C4-2B (cell line): ENCODE data around the gene COL9A1.
A peak's percentile ranks its signal among the peaks of the same experiment; 100 is the strongest.
"Not testable (repeated sequence)": the region's sequence is repeated elsewhere in the genome, so short reads cannot be mapped to it uniquely, and the experiment has no call there.

Experiments used
- H3K27ac ChIP-seq: fragments of 450-650 bp; 2 replicates; pipeline ENCODE4 v1.5.1; 2017
- ZFX ChIP-seq: fragments of 450-650 bp; IDR thresholded peaks from 2 replicates; pipeline ENCODE4 v1.6.1; 2017
- TF ChIP-seq, protein P1 (sequence below): fragments of 450-650 bp; conservative IDR thresholded peaks from 2 replicates; pipeline ENCODE4 v1.5.1; 2017; ENCODE audit warnings: mild to moderate bottlenecking

COL9A1 gene

DNA sequence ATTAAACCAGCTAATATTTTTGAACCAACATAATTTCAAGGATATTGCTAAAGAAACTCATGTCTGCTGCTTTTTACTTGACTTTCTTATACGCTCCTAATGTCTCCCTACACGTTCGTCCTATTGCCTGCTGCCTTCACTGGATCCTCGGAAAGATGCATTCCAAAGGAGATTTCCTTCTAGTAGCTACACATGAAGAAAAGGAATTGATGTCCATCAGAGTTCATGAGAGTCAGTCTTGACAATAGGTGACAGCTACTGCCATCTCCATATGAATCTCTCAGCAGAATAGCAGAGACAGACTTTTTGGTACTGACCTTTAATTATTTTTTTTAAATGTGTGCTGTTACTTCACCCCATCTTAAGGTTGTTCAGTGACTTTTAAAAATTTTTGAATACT, 24.2 kb upstream of the COL9A1 start:
- no peak overlapping the region for H3K27ac ChIP-seq
- no peak for TF ChIP-seq ZFX
- TF ChIP-seq, protein P1, sequence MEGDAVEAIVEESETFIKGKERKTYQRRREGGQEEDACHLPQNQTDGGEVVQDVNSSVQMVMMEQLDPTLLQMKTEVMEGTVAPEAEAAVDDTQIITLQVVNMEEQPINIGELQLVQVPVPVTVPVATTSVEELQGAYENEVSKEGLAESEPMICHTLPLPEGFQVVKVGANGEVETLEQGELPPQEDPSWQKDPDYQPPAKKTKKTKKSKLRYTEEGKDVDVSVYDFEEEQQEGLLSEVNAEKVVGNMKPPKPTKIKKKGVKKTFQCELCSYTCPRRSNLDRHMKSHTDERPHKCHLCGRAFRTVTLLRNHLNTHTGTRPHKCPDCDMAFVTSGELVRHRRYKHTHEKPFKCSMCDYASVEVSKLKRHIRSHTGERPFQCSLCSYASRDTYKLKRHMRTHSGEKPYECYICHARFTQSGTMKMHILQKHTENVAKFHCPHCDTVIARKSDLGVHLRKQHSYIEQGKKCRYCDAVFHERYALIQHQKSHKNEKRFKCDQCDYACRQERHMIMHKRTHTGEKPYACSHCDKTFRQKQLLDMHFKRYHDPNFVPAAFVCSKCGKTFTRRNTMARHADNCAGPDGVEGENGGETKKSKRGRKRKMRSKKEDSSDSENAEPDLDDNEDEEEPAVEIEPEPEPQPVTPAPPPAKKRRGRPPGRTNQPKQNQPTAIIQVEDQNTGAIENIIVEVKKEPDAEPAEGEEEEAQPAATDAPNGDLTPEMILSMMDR, result no peak

DNA sequence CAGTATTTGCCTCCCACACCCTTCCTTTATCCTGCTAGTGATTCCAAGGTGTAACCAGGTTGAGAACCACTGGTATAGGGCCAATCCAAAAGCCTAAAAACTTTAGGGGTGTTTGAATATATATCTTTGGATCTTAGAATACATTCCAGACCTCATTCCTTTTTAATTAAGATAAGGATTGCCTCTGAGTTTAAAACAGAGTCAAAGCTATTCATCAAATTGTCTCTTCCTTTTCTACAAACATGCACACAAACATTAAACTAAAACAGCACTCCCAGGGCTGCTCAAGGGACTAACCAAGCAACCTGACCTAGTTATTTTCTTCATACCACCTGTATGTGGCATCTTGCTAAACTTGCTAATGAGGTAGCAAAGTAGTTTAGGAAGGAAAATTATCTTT, 22.1 kb upstream of the COL9A1 start:
- H3K27ac ChIP-seq, result no peak overlapping the region
- TF ChIP-seq ZFX, result no peak
- TF ChIP-seq, protein P1, result no peak

DNA sequence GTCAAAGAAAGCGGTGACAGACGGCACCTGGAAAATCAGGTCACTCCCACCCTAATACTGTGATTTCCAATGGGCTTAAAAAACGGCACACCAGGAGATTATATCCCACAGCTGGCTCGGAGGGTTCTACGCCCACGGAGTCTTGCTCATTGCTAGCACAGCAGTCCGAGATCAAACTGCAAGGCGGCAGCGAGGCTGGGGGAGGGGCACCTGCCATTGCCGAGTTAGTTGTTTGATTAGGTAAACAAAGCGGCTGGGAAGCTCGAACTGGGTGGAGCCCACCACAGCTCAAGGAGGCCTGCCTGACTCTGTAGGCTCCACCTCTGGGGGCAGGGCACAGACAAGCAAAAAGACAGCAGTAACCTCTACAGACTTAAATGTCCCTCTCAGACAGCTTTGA, 14.9 kb upstream of the COL9A1 start:
- not testable (repeated sequence) for H3K27ac ChIP-seq

DNA sequence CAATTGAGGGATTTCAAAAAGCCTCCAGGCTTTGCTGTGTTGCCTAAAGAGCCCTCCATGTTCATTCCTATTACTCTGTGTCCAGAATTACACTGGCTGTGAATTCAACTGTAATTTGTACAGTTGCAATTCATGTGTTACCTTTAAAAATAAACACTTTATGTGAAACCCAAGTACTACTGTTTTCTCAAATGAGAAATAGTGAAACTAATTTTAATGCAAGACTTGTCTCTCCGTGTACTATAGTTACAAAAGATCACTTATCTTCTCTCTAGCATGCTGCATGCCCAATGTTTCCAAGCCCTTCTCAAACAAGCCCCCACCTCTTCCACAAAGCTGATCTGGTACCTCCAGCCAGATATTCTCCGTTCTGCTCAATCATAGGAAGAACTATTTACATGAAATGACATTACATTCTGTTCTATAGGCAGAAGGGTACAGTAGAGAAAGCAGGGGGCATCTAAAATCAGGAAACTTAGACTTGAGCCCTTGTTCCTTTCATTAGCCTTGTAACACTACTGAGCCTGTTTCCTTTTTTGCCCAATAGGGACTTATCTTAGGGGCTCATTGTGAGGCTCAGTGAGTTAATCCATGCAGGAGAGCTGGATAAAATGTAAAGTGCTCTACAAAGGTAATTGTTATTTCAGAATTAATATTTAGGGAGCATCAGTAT, 12.3 kb upstream of the COL9A1 start:
- TF ChIP-seq, protein P1, result no peak
- no peak for TF ChIP-seq ZFX
- no peak overlapping the region for H3K27ac ChIP-seq

DNA sequence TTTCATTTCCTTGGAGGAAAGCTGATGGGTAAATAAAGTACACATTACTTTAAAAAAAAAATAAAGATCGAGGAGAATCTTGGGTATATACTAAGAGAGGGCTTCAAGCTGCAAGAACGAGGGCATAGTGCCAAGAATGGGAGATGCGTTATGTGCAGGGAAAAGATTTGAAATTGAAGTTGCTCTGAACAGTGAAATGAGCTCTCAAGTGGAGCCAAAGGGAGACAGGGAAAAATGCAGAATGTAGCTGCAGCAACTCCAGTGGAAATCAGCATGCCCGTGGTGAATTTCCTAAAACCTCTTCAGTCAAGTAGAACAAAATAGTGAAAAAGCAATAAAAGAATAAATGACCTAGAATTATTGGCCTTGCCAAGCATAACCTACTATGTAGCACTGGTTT, 11.4 kb upstream of the COL9A1 start:
- TF ChIP-seq ZFX, result no peak
- TF ChIP-seq, protein P1, result no peak
- H3K27ac ChIP-seq, result no peak overlapping the region

DNA sequence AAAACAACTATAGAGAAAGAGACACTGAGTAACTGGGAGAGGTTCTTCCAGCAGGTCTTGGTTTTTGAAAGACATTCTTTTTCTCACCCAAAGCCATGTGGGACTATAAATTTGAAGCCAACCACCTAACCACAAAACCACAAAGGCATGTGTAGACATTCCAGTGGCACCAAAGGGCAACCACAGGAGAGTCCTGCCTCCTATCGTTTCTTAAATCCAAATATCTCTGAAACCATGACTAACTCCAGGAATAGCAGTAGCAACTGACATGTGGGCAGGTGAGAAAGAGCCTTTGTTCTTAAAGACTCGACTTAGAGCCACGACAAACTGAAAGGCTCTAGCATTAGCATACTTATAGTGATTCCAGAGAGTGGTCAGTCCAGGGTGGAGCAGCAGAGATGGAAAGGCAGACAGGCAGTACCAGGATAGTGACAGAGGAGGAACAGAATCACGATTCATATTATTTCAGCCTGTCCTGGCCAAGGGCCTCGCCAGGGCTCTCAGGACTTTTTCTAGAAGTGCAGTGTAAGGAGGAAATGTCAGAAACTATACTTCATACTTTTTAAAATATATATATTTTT, 9.4 kb upstream of the COL9A1 start:
- TF ChIP-seq ZFX, result no peak
- TF ChIP-seq, protein P1, result no peak
- H3K27ac ChIP-seq, result no peak overlapping the region

DNA sequence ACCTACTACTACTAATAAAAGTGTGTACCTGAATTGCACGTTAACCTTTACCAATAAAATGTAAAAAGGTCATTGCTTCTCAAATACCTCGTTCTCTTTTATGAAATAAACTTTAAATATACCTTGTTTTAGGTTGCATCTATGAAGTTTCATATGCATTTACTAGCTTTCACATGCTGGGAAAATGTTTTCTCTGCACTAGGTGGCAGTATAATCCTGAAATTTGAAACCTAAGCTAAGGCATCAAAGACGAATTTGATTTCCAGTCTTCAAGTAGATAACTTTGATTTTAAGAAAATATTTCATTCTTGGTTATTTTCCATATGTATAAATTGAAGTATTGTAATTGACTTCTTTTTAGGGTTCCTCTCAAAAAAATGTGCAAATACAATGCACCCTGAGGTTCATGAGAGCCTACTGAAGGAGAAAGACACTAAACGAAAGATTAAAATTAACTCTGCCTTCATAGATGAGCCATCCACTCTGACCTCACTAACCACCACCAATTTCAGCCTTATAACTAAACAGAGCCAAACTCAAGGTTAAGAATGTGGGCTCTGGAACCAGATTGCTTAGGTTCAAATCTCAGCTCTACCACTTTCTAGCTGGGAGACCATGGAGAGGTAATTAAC, 7.3 kb upstream of the COL9A1 start:
- no peak for TF ChIP-seq ZFX
- TF ChIP-seq, protein P1, result peak; percentile 76
- H3K27ac ChIP-seq, result no peak overlapping the region
